ENCODE results near the gene NR4A1. TPM values are rescaled to one million over a fixed set of nuclear protein-coding genes. Genes with fewer than 3 reads are reported as not detected.

NR4A1 gene
- total RNA-seq, 2 experiments from 2014 or later: 25.3 to 29.0 TPM

GRCh38 chr12:52043386-52044212 lies 7.6 kb upstream of the NR4A1 start:
- H3K9me2 ChIP-seq (ENCODE audit: insufficient read depth, low read length): no peaks in the 10 kb centered on the region
- DNase-seq (ENCODE audit: low spot score): no peak
- H3K4me2 ChIP-seq (ENCODE audit: low read length): peak overlapping the region; percentile 84
- intact Hi-C loops (cut with micrococcal nuclease; ENCODE audit: unreplicated experiment): no loop called here
- ChIA-PET POLR2A (no interaction called here), CTCF (ENCODE audit: unreplicated experiment) (interaction anchor here (1.8 kb wide), 1 partner anchor 18 kb away, joined by 4 read pairs; no protein-coding TSS in a partner anchor)
- H3K36me3 ChIP-seq (ENCODE audit: insufficient read depth, low read length): peaks cover 30% of the 10 kb centered on the region; the same call in 1 of the 2 replicates
- H3K4me3 ChIP-seq (ENCODE audit: low read depth, low read length, poor library complexity, severe bottlenecking): no peak overlapping the region
- H3K27ac ChIP-seq (ENCODE audit: low read depth, low read length, poor library complexity, severe bottlenecking): no peak overlapping the region
- H3K9me3 ChIP-seq (ENCODE audit: low read length): no peaks in the 10 kb centered on the region
- H3K79me2 ChIP-seq (ENCODE audit: insufficient read depth, low read depth, low read length): peaks cover 20% of the 10 kb centered on the region; the same call in 1 of the 2 replicates
- no TSS peak for BruUV-seq (replicated peaks)
- H2AFZ ChIP-seq (ENCODE audit: low read length): no peak overlapping the region
- TF ChIP-seq CTCF (conservative IDR thresholded peaks at IDR 0.05; ENCODE audit: low read length) (no peak), EZH2phosphoT487 (IDR thresholded peaks at IDR 0.05; ENCODE audit: borderline replicate concordance, low read depth, low read length) (no peak)
- H3K4me1 ChIP-seq (ENCODE audit: insufficient read depth, low read length, poor library complexity, severe bottlenecking): peaks cover 55% of the 10 kb centered on the region
- H4K20me1 ChIP-seq (ENCODE audit: insufficient read depth, low read length): no peaks in the 10 kb centered on the region

GRCh38 chr12:52044292-52044983 lies 6.8 kb upstream of the NR4A1 start:
- CTCF ChIA-PET (ENCODE audit: unreplicated experiment): interaction anchor here (1.8 kb wide), 1 partner anchor 19 kb away, joined by 4 read pairs; no protein-coding TSS in a partner anchor
- BruUV-seq (replicated peaks): no TSS peak

More at GRCh38 chr12:52044292-52044983, 6.8 kb upstream of the NR4A1 start:
- DNase-seq (ENCODE audit: low spot score): no peak
- Histone ChIP-seq H2AFZ (ENCODE audit: low read length) (no peak overlapping the region), H3K9me2 (ENCODE audit: insufficient read depth, low read length) (no peaks in the 10 kb centered on the region), H3K4me3 (ENCODE audit: low read depth, low read length, poor library complexity, severe bottlenecking) (no peak overlapping the region), H3K79me2 (ENCODE audit: insufficient read depth, low read depth, low read length) (peaks cover 11% of the 10 kb centered on the region; the same call in 1 of the 2 replicates), H3K36me3 (ENCODE audit: insufficient read depth, low read length) (peaks cover 35% of the 10 kb centered on the region; the same call in 1 of the 2 replicates), H3K4me2 (ENCODE audit: low read length) (no peak overlapping the region), H3K9me3 (ENCODE audit: low read length) (no peaks in the 10 kb centered on the region), H3K4me1 (ENCODE audit: insufficient read depth, low read length, poor library complexity, severe bottlenecking) (peaks cover 46% of the 10 kb centered on the region), H3K27ac (ENCODE audit: low read depth, low read length, poor library complexity, severe bottlenecking) (no peak overlapping the region), H4K20me1 (ENCODE audit: insufficient read depth, low read length) (no peaks in the 10 kb centered on the region)
- TF ChIP-seq CTCF (conservative IDR thresholded peaks at IDR 0.05; ENCODE audit: low read length): no peak
- TF ChIP-seq EZH2phosphoT487 (IDR thresholded peaks at IDR 0.05; ENCODE audit: borderline replicate concordance, low read depth, low read length): no peak
- POLR2A ChIA-PET: interaction anchor here (1.0 to 1.7 kb wide), 2 partner anchors 11 to 32 kb away, joined by 3 to 5 read pairs; no protein-coding TSS in a partner anchor
- intact Hi-C loops (cut with micrococcal nuclease; ENCODE audit: unreplicated experiment): no loop called here

All from OCI-LY7 (cell line).